ENCODE results near the gene GNS.
"Not testable (repeated sequence)": the region's sequence is repeated elsewhere in the genome, so short reads cannot be mapped to it uniquely, and the experiment has no call there.

GNS gene

GRCh38 chr12:64699504-64700115 lies 59.6 kb downstream of the GNS start:
- no peak for DNase-seq (ENCODE audit: low read depth, low spot score)

- DNase-seq (ENCODE audit: low read depth, low spot score): no peak
Observed at GRCh38 chr12:64696080-64696741, 63.0 kb downstream of the GNS start.

DNA sequence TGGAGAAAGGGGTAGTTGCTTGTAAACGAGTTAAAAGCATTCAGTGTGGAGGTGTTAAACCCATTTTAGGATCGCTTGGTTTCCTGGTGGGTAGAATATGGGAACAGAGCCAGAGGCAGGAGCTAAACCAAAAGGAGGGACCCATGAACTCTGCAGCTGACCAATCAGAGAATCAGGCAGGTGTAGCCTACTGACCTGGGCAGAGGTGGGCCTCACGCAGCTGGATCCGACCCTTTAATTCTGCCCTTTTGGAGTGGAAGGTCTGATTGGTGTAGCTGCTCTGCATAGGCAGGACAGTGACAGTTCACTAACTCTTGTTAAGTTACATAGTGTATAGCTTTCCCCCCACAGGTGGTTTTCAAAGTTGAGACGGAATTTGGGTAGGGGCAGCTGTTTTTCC lies 63.7 kb downstream of the GNS start:
- DNase-seq (ENCODE audit: low read depth, low spot score): no peak

DNA sequence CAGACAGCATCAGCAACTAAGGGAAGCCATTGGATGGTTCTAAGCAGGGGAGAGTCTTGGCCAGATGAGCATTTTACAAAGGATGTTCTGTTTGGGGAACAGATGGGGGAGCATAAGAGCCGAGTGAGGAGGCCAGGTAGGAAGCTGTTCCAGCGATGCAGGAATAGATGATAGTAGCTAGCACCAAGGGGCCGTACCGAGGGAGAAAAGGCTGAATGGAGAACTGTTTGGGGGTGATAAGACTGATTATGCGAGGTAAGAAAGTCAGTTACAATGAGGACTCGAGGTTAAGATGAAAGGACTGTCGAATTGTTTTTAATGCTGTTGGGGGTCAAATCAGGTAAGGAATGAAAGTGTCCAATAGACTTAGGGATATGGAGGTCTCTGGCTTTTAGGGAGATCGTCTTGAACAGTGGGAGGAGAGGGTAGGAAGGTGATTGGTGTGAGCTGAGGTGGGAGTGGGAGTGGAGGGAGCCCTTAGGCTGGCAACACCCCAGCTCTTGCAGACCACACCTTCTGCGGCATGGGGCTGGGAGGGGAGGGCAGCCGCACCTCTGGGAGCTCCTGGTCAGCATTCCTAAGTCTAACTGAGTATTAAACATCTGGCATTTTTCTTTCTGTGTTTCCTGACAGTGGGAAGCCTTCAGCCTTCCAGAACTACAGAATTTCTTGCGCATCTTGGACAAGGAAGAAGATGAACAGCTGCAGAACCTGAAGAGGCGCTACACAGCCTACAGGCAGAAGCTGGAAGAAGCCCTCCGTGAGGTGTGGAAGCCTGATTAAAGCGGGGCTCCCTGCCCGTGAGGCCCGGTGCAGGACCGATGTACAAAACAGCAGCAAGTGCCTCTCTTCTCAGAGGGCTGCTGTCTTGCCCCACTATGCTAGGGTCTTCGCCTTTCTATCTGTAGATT lies 64.8 kb downstream of the GNS start:
- DNase-seq (ENCODE audit: low read depth, low spot score): no peak

DNA sequence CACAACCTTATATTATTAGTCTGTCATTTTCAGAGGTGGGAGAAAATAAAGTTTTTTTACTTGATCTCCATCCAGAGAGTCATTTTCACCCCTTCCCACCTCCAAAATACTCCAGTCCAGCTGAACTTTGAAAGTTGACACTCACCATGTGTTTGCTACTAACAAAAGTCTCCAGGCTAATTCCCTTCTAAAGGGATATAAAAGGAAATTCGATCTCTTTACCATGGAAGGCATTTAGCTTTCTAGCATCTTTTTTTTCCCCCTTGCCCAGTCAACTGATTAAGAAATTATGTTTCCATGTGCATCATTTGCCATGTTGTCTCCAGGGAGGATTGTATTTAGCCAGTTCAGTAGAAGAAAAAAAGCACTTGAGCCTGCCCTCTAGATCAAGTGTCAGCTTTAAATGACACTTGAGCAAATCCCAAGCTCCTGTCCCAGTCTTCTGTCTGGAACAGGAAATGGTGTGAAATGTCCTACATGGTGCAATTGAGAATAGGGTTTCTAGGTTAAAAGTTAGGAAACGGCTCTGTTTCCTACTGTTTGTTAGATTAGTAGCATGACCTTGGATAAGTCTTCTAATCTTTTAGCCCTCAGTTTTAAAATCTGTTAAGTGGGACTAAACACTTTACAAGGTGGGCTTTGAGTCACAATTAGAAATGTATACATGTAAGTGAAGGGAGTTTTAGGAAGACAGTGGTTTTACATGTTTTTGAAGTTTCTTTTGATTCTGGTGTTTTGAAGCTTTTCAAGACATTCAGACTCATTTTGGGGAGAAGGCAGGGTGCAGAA lies 67.2 kb downstream of the GNS start:
- no peak for DNase-seq (ENCODE audit: low read depth, low spot score)

DNA sequence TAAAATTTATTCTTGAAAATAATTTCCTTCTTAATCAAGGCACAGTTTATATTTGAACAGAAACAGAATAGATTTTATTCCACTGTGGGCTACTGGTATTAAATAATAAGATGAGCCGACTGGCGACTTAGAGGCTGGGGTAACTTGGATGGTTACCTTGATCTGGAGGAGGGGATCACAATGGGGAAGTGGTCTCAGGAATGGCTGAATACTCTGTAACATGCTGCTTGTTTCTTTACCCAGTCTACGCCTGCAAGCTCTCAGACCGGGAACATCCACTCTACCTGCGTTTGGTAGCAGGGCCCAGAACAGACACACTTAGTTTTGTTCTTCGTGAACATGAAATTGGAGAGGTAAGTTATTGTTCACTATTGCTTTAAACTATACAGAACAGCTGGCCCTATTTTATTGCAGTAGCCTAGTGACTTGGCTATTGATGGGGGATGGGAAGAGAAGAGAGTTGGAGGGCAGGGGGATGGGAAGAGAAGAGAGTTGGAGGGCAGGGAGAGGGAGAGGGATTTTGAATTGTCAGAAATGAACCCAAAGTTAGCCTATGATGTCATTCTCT lies 67.9 kb downstream of the GNS start:
- no peak for DNase-seq (ENCODE audit: low read depth, low spot score)

GRCh38 chr12:64690236-64690635 lies 69.0 kb downstream of the GNS start:
- not testable (repeated sequence) for DNase-seq (ENCODE audit: low read depth, low spot score)

GRCh38 chr12:64688715-64689114 lies 70.5 kb downstream of the GNS start:
- no peak for DNase-seq (ENCODE audit: low read depth, low spot score)

GRCh38 chr12:64688219-64688618 lies 71.0 kb downstream of the GNS start:
- no peak for DNase-seq (ENCODE audit: low read depth, low spot score)

DNA sequence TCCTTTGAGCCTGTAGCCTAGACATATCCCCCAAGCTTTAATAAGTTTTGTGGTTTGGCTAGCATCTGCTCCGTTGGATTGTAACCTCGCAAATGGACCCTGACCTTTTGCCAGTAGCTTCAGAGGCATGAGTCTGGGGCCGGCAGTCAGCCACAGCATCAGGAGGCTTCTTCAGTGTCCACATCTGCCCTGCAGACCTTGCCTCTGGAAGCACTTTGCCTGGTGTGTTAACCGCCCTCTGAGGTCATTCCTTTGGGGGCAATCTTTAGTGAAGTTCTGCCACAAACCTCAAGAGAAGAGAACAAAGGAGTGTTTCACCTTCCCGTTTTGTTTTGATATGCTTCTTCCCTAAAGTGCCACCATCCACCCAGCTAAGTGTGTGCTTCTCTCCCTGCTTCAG lies 71.4 kb downstream of the GNS start:
- no peak for DNase-seq (ENCODE audit: low read depth, low spot score)

GRCh38 chr12:64685605-64686004 lies 73.6 kb downstream of the GNS start:
- DNase-seq (ENCODE audit: low read depth, low spot score): no peak

GRCh38 chr12:64685050-64685449 lies 74.2 kb downstream of the GNS start:
- DNase-seq (ENCODE audit: low read depth, low spot score): no peak

GRCh38 chr12:64683816-64684543 lies 75.2 kb downstream of the GNS start:
- no peak for DNase-seq (ENCODE audit: low read depth, low spot score)

DNA sequence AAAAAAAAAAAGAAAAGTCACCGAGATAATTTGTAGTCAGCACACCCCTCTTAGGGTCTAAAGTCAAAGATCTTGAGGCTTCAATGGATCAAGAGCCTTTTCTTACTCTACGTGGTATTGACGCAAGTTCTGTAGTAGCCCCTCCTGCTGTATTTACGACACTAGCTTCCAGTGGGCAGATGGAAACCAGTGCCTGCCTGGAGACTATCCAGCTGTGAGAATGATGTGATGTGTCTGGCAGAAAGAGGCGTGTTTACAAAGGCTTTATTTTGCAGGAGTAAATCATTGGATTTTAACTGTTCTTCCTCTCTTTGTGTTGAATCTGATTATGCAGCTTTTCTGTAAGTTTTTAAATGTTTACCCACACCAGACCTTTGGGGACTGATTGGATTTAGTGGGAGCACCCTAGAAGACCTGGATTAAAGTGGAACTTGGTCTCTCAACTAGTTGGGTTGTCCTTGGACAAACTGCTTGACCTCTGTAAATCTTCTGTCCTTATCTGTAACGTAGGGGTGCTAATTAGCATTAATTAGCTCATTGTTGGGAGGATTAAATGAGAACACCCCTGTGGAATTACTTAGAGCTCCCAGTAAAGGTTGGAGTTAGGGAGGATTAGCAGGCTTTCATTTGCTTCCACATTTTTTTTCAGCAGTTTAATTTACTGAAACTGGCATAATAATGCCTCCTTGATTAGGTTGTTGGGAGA lies 76.5 kb downstream of the GNS start:
- no peak for DNase-seq (ENCODE audit: low read depth, low spot score)

- DNase-seq (ENCODE audit: low read depth, low spot score): no peak
Observed at GRCh38 chr12:64681200-64682052, 77.8 kb downstream of the GNS start.

GRCh38 chr12:64680235-64680634 lies 79.0 kb downstream of the GNS start:
- no peak for DNase-seq (ENCODE audit: low read depth, low spot score)

- DNase-seq (ENCODE audit: low read depth, low spot score): no peak
Observed at GRCh38 chr12:64679487-64680001, 79.7 kb downstream of the GNS start.

DNA sequence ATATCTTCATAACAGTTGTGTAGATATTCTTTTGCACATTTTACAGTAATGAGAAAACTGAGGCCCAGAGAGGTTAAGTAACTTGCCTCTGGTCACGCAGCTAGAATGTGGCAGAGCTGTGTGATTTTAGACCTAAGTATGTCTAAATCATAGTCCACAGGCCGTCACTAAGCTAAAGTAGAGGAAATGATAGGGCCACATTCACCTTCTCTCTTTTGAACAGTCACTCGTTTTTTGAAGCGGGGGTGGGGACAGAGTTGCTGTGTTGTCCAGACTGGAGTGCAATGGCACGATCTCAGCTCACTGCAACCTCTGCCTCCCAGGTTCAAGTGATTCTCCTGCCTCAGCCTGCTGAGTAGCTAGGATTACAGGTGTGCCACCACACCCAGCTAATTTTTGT lies 80.4 kb downstream of the GNS start:
- no peak for DNase-seq (ENCODE audit: low read depth, low spot score)

DNA sequence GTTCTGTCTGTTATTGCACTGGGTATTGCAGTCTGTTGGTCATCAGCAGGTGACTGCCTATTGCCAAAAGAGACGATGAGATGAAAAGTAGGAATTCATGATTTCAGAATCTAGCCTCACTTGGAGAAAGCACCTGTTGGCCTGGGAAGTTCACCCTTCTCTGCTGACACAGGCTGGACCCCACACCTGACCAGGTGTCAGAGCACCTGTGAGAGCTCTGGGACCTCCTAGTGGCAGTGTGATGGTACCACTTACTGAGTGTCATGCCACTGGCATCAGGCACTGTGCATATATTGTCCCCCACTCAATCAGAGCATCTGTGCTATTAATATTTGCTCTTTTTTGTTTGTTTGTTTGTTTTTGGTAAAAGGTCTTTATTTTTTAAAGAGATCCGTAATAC lies 81.0 kb downstream of the GNS start:
- DNase-seq (ENCODE audit: low read depth, low spot score): no peak
